MM.1S (cell line): Measurements from ENCODE around the gene HGFAC.
A peak's percentile ranks its signal among the peaks of the same experiment; 100 is the strongest.

Experiments
- DNase-seq: peaks from one replicate; pipeline ENCODE4 v3.0.0-alpha.2; 2015
- H2AFZ ChIP-seq: fragments of 300-600 bp; sonication (generic); 2 replicates; pipeline ENCODE4 v1.6.0; 2016; ENCODE audit warnings: antibody characterized with exemption, low read length
- H3F3A ChIP-seq: fragments of 300-600 bp; sonication (generic); 2 replicates; pipeline ENCODE4 v1.6.1; 2016; ENCODE audit warnings: mild to moderate bottlenecking, antibody characterized with exemption, low read length, moderate library complexity, mixed read lengths; ENCODE audit not compliant: insufficient read depth
- H3K27ac ChIP-seq: fragments of 300-600 bp; sonication (generic); 2 replicates; pipeline ENCODE4 v1.5.1; 2016; ENCODE audit warnings: mild to moderate bottlenecking, low read length
- H3K27me3 ChIP-seq: fragments of 300-600 bp; sonication (generic); replicated peaks from 2 replicates; pipeline ENCODE4 v1.6.0; 2016; ENCODE audit warnings: low read length; ENCODE audit not compliant: insufficient read depth
- H3K36me3 ChIP-seq: fragments of 300-600 bp; sonication (generic); replicated peaks from 2 replicates; pipeline ENCODE4 v1.6.1; 2016; ENCODE audit warnings: mild to moderate bottlenecking, low read length, mixed read lengths; ENCODE audit not compliant: insufficient read depth
- H3K4me1 ChIP-seq: fragments of 300-600 bp; sonication (generic); 2 replicates; pipeline ENCODE4 v1.6.1; 2016; ENCODE audit warnings: low read length, mixed read lengths
- H3K4me2 ChIP-seq: fragments of 300-600 bp; sonication (generic); 2 replicates; pipeline ENCODE4 v1.6.0; 2016; ENCODE audit warnings: low read depth, low read length
- H3K4me3 ChIP-seq: fragments of 300-600 bp; sonication (generic); 2 replicates; pipeline ENCODE4 v1.5.1; 2016; ENCODE audit warnings: low read length, mixed read lengths
- H3K79me2 ChIP-seq: fragments of 300-600 bp; sonication (generic); 2 replicates; pipeline ENCODE4 v1.6.1; 2016; ENCODE audit warnings: mixed run types, low read length, mixed read lengths
- H3K9ac ChIP-seq: fragments of 300-600 bp; sonication (generic); 2 replicates; pipeline ENCODE4 v1.6.1; 2016; ENCODE audit warnings: low read length, mixed read lengths
- H3K9me2 ChIP-seq: fragments of 300-600 bp; sonication (generic); replicated peaks from 2 replicates; pipeline ENCODE4 v1.6.1; 2016; ENCODE audit warnings: mild to moderate bottlenecking, low read length, mixed read lengths; ENCODE audit not compliant: insufficient read depth
- H3K9me3 ChIP-seq: fragments of 300-600 bp; sonication (generic); replicated peaks from 2 replicates; pipeline ENCODE4 v1.6.1; 2016; ENCODE audit warnings: mild to moderate bottlenecking, low read length, mixed read lengths; ENCODE audit not compliant: insufficient read depth
- H4K20me1 ChIP-seq: fragments of 300-600 bp; sonication (generic); 2 replicates; pipeline ENCODE4 v1.6.1; 2016; ENCODE audit warnings: mild to moderate bottlenecking, low read length, moderate library complexity, mixed read lengths; ENCODE audit not compliant: insufficient read depth
- CTCF ChIP-seq: fragments of 300-600 bp; sonication (generic); IDR thresholded peaks from 2 replicates; pipeline ENCODE4 v1.5.1; 2016; ENCODE audit warnings: antibody characterized with exemption, low read length, mixed read lengths
- EZH2 ChIP-seq: fragments of 300-600 bp; sonication (generic); optimal IDR thresholded peaks from 2 replicates; pipeline ENCODE3; 2017; ENCODE audit warnings: low read depth, mild to moderate bottlenecking, antibody characterized with exemption, low read length, mixed read lengths
- EZH2phosphoT487 ChIP-seq: fragments of 300-600 bp; sonication (generic); IDR thresholded peaks from 2 replicates; pipeline ENCODE4 v1.6.1; 2018; ENCODE audit warnings: antibody characterized with exemption, low read length

Gene HGFAC

GRCh38 chr4:3440979-3441500 is 728 bp upstream of the HGFAC start:
- Histone ChIP-seq H3K4me1 (no peaks in the 10 kb centered on the region), H3K9me3 (no peaks in the 10 kb centered on the region), H3K36me3 (no peaks in the 10 kb centered on the region), H3K27me3 (peaks cover 24% of the 10 kb centered on the region), H3F3A (no peaks in the 10 kb centered on the region), H3K4me2 (no peak overlapping the region), H3K27ac (no peak overlapping the region), H3K4me3 (no peak overlapping the region), H3K9ac (no peak overlapping the region), H2AFZ (no peak overlapping the region), H3K79me2 (no peaks in the 10 kb centered on the region), H3K9me2 (no peaks in the 10 kb centered on the region), H4K20me1 (no peaks in the 10 kb centered on the region)
- TF ChIP-seq EZH2 = no peak
- TF ChIP-seq EZH2phosphoT487 = no peak
- no peak for TF ChIP-seq CTCF
- DNase-seq = no peak

GRCh38 chr4:3442460-3442958 is 741 bp downstream of the HGFAC start:
- no peak overlapping the region for H3K27ac ChIP-seq
- H3K4me3 ChIP-seq = no peak overlapping the region
- no peak overlapping the region for H2AFZ ChIP-seq
- H3K4me1 ChIP-seq = no peaks in the 10 kb centered on the region
- no peak for DNase-seq
- H3F3A ChIP-seq = no peaks in the 10 kb centered on the region
- no peaks in the 10 kb centered on the region for H3K9me3 ChIP-seq
- no peak overlapping the region for H3K9ac ChIP-seq
- H3K36me3 ChIP-seq = no peaks in the 10 kb centered on the region
- peaks cover 39% of the 10 kb centered on the region for H3K27me3 ChIP-seq
- H3K79me2 ChIP-seq = no peaks in the 10 kb centered on the region
- no peaks in the 10 kb centered on the region for H4K20me1 ChIP-seq
- H3K9me2 ChIP-seq = no peaks in the 10 kb centered on the region
- no peak for TF ChIP-seq CTCF
- no peak for TF ChIP-seq EZH2
- no peak for TF ChIP-seq EZH2phosphoT487
- no peak overlapping the region for H3K4me2 ChIP-seq

- DNase-seq = peak; percentile 41
- Histone ChIP-seq H3K9me3 (no peaks in the 10 kb centered on the region), H3K27ac (no peak overlapping the region), H3K4me3 (no peak overlapping the region), H3K4me2 (no peak overlapping the region), H2AFZ (no peak overlapping the region), H3K4me1 (no peaks in the 10 kb centered on the region), H3K79me2 (no peaks in the 10 kb centered on the region), H3K9ac (no peak overlapping the region), H3F3A (no peaks in the 10 kb centered on the region), H3K9me2 (no peaks in the 10 kb centered on the region), H4K20me1 (no peaks in the 10 kb centered on the region), H3K27me3 (peaks cover 45% of the 10 kb centered on the region), H3K36me3 (no peaks in the 10 kb centered on the region)
- TF ChIP-seq EZH2 (no peak), CTCF (peak; percentile 93), EZH2phosphoT487 (no peak)
Measured at GRCh38 chr4:3442959-3443749, 1.4 kb downstream of the HGFAC start.
